Karpas-422 (cell line): ENCODE results near the gene GLTP. TPM values are rescaled to one million over a fixed set of nuclear protein-coding genes. Genes with fewer than 3 reads are reported as not detected.
A peak's percentile ranks its signal among the peaks of the same experiment; 100 is the strongest.

Experiments
- DNase-seq: peaks from one replicate; pipeline ENCODE4 v3.0.0-alpha.2; 2015
- H2AFZ ChIP-seq: fragments of 200-600 bp; sonication (generic); 2 replicates; pipeline ENCODE4 v1.6.1; 2014; ENCODE audit warnings: antibody characterized with exemption, low read length, mixed read lengths
- H3K27ac ChIP-seq: fragments of 200-600 bp; sonication (generic); 2 replicates; pipeline ENCODE4 v1.5.1; 2014; ENCODE audit warnings: mild to moderate bottlenecking, low read length, moderate library complexity
- H3K27me3 ChIP-seq: fragments of 200-600 bp; sonication (generic); 2 replicates; pipeline ENCODE4 v1.6.1; 2014; ENCODE audit warnings: low read length, mixed read lengths
- H3K36me3 ChIP-seq: fragments of 200-600 bp; sonication (generic); 2 replicates; pipeline ENCODE4 v1.6.1; 2014; ENCODE audit warnings: low read length, mixed read lengths; ENCODE audit not compliant: insufficient read depth
- H3K4me1 ChIP-seq: fragments of 200-600 bp; sonication (generic); 2 replicates; pipeline ENCODE4 v1.6.1; 2014; ENCODE audit warnings: mild to moderate bottlenecking, low read length, mixed read lengths
- H3K4me2 ChIP-seq: fragments of 200-600 bp; sonication (generic); 2 replicates; pipeline ENCODE4 v1.6.1; 2014; ENCODE audit warnings: low read length, low read depth, mild to moderate bottlenecking; ENCODE audit not compliant: poor library complexity, severe bottlenecking
- H3K4me3 ChIP-seq: fragments of 200-600 bp; sonication (generic); 2 replicates; pipeline ENCODE4 v1.5.1; 2014; ENCODE audit warnings: mild to moderate bottlenecking, antibody characterized with exemption, low read length, mixed read lengths
- H3K79me2 ChIP-seq: fragments of 200-600 bp; sonication (generic); 2 replicates; pipeline ENCODE4 v1.6.1; 2014; ENCODE audit warnings: mild to moderate bottlenecking, low read length, mixed read lengths
- H3K9ac ChIP-seq: fragments of 200-600 bp; sonication (generic); 2 replicates; pipeline ENCODE4 v1.6.0; 2014; ENCODE audit warnings: low read length
- H3K9me2 ChIP-seq: fragments of 200-600 bp; sonication (generic), shearing (Covaris generic); replicated peaks from 2 replicates; pipeline ENCODE4 v1.6.0; 2014; ENCODE audit warnings: mild to moderate bottlenecking, low read length, moderate library complexity; ENCODE audit not compliant: insufficient read depth
- H3K9me3 ChIP-seq: fragments of 300-700, 200-600 bp; sonication (generic); 2 replicates; pipeline ENCODE4 v1.6.1; 2014; ENCODE audit warnings: low read length, mixed read lengths
- H4K20me1 ChIP-seq: fragments of 200-600 bp; sonication (generic); 2 replicates; pipeline ENCODE4 v1.6.1; 2014; ENCODE audit warnings: mild to moderate bottlenecking, antibody characterized with exemption, low read length, low read depth; ENCODE audit not compliant: insufficient read depth
- total RNA-seq: library from RNA; depleted of rRNA; stranded (reverse); fragments of >200 nt; shearing (Covaris generic); gene quantifications from 2 replicates; pipeline ENCODE4 v1.2.3, GENCODE V29; 2014; ENCODE audit warnings: low replicate concordance

The GLTP gene
- total RNA-seq, 1 experiment from 2014 or later: 26.5 TPM

- no peaks in the 10 kb centered on the region for H3K9me2 ChIP-seq
These were observed 43.3 kb upstream of the GLTP start for GRCh38 chr12:109923481-109924245.

GRCh38 chr12:109923038-109923437 lies 42.7 kb upstream of the GLTP start:
- no peaks in the 10 kb centered on the region for H3K27me3 ChIP-seq
- no peak overlapping the region for H2AFZ ChIP-seq
- no peaks in the 10 kb centered on the region for H4K20me1 ChIP-seq
- DNase-seq: no peak
- H3K4me2 ChIP-seq: peak overlapping the region; percentile 89
- peak overlapping the region; percentile 74 for H3K9ac ChIP-seq
- H3K36me3 ChIP-seq: peaks cover 19% of the 10 kb centered on the region
- H3K27ac ChIP-seq: peak overlapping the region; percentile 98
- no peaks in the 10 kb centered on the region for H3K9me2 ChIP-seq
- H3K4me3 ChIP-seq: peak overlapping the region; percentile 68
- peaks cover 43% of the 10 kb centered on the region for H3K4me1 ChIP-seq
- H3K9me3 ChIP-seq: no peaks in the 10 kb centered on the region
- H3K79me2 ChIP-seq: peaks cover 7% of the 10 kb centered on the region

More at GRCh38 chr12:109923481-109924245, 43.3 kb upstream of the GLTP start:
- Histone ChIP-seq H2AFZ (no peak overlapping the region), H3K4me3 (peak overlapping the region; percentile 68), H3K9me3 (no peaks in the 10 kb centered on the region), H3K79me2 (peaks cover 7% of the 10 kb centered on the region), H3K4me2 (peak overlapping the region; percentile 89), H4K20me1 (no peaks in the 10 kb centered on the region), H3K27me3 (no peaks in the 10 kb centered on the region), H3K4me1 (peaks cover 43% of the 10 kb centered on the region), H3K36me3 (peaks cover 19% of the 10 kb centered on the region), H3K9ac (peak overlapping the region; percentile 74), H3K27ac (peak overlapping the region; percentile 98)
- peak; percentile 88 for DNase-seq

- H4K20me1 ChIP-seq: no peaks in the 10 kb centered on the region
- H3K36me3 ChIP-seq: peaks cover 22% of the 10 kb centered on the region
- H3K9me2 ChIP-seq: no peaks in the 10 kb centered on the region
- no peak for DNase-seq
- H3K4me3 ChIP-seq: no peak overlapping the region
- H3K79me2 ChIP-seq: peaks cover 7% of the 10 kb centered on the region
- peak overlapping the region; percentile 98 for H3K27ac ChIP-seq
- no peak overlapping the region for H2AFZ ChIP-seq
- no peak overlapping the region for H3K4me2 ChIP-seq
- H3K4me1 ChIP-seq: peaks cover 42% of the 10 kb centered on the region
- no peaks in the 10 kb centered on the region for H3K9me3 ChIP-seq
- no peaks in the 10 kb centered on the region for H3K27me3 ChIP-seq
- H3K9ac ChIP-seq: no peak overlapping the region
These were observed 41.6 kb upstream of the GLTP start for GRCh38 chr12:109921982-109922381.

- Histone ChIP-seq H3K4me2 (no peak overlapping the region), H3K79me2 (peaks cover 7% of the 10 kb centered on the region), H3K9me3 (no peaks in the 10 kb centered on the region), H3K27me3 (no peaks in the 10 kb centered on the region), H3K4me1 (peaks cover 25% of the 10 kb centered on the region), H3K9ac (no peak overlapping the region), H3K4me3 (no peak overlapping the region), H3K36me3 (peaks cover 32% of the 10 kb centered on the region), H4K20me1 (no peaks in the 10 kb centered on the region), H3K9me2 (no peaks in the 10 kb centered on the region), H3K27ac (no peak overlapping the region), H2AFZ (no peak overlapping the region)
- peak; percentile 46 for DNase-seq
These were observed 40.0 kb upstream of the GLTP start for GRCh38 chr12:109920261-109920780.

GRCh38 chr12:109919456-109919855 lies 39.1 kb upstream of the GLTP start:
- no peaks in the 10 kb centered on the region for H4K20me1 ChIP-seq
- H3K9me3 ChIP-seq: no peaks in the 10 kb centered on the region
- no peak overlapping the region for H2AFZ ChIP-seq
- no peak overlapping the region for H3K4me2 ChIP-seq
- no peaks in the 10 kb centered on the region for H3K27me3 ChIP-seq
- H3K36me3 ChIP-seq: peaks cover 36% of the 10 kb centered on the region
- H3K4me1 ChIP-seq: peaks cover 17% of the 10 kb centered on the region
- no peak overlapping the region for H3K9ac ChIP-seq
- no peaks in the 10 kb centered on the region for H3K9me2 ChIP-seq
- peaks cover 7% of the 10 kb centered on the region for H3K79me2 ChIP-seq
- no peak for DNase-seq
- no peak overlapping the region for H3K27ac ChIP-seq
- no peak overlapping the region for H3K4me3 ChIP-seq

- Histone ChIP-seq H3K9me3 (no peaks in the 10 kb centered on the region), H4K20me1 (0 out of 2 replicates have a peak, but pooled peaks cover 2% of the 10 kb centered on the region), H2AFZ (no peak overlapping the region), H3K79me2 (no peaks in the 10 kb centered on the region), H3K27ac (no peak overlapping the region), H3K4me1 (no peaks in the 10 kb centered on the region), H3K4me2 (no peak overlapping the region), H3K36me3 (peaks cover 43% of the 10 kb centered on the region), H3K27me3 (no peaks in the 10 kb centered on the region), H3K9me2 (no peaks in the 10 kb centered on the region), H3K4me3 (no peak overlapping the region), H3K9ac (no peak overlapping the region)
- DNase-seq: no peak
These were observed 35.7 kb upstream of the GLTP start for GRCh38 chr12:109916045-109916444.

- Histone ChIP-seq H3K27ac (no peak overlapping the region), H3K36me3 (peaks cover 46% of the 10 kb centered on the region), H3K27me3 (no peaks in the 10 kb centered on the region), H3K9me2 (no peaks in the 10 kb centered on the region), H2AFZ (no peak overlapping the region), H3K9ac (no peak overlapping the region), H3K79me2 (no peaks in the 10 kb centered on the region), H3K9me3 (no peaks in the 10 kb centered on the region), H3K4me1 (no peaks in the 10 kb centered on the region), H3K4me3 (no peak overlapping the region), H3K4me2 (no peak overlapping the region), H4K20me1 (0 out of 2 replicates have a peak, but pooled peaks cover 2% of the 10 kb centered on the region)
- DNase-seq: no peak
These were observed 35.1 kb upstream of the GLTP start for GRCh38 chr12:109915171-109916040.

- no peak overlapping the region for H3K4me3 ChIP-seq
- DNase-seq: no peak
- no peak overlapping the region for H2AFZ ChIP-seq
- 0 out of 2 replicates have a peak, but pooled peaks cover 2% of the 10 kb centered on the region for H4K20me1 ChIP-seq
- H3K9me3 ChIP-seq: no peaks in the 10 kb centered on the region
- no peaks in the 10 kb centered on the region for H3K9me2 ChIP-seq
- no peaks in the 10 kb centered on the region for H3K79me2 ChIP-seq
- H3K9ac ChIP-seq: no peak overlapping the region
- H3K27me3 ChIP-seq: no peaks in the 10 kb centered on the region
- H3K4me2 ChIP-seq: no peak overlapping the region
- peaks cover 38% of the 10 kb centered on the region for H3K36me3 ChIP-seq
- no peak overlapping the region for H3K27ac ChIP-seq
- H3K4me1 ChIP-seq: no peaks in the 10 kb centered on the region
These were observed 34.1 kb upstream of the GLTP start for GRCh38 chr12:109914461-109914860.
